PC-3 (cell line): ENCODE data around the gene RAB30.

ENCODE experiments used
- EZH2 ChIP-seq: fragments of 300-600 bp; sonication (generic); IDR thresholded peaks from one replicate; pipeline ENCODE4 v1.6.1; 2017; ENCODE audit warnings: antibody characterized with exemption, mild to moderate bottlenecking, low read length; ENCODE audit not compliant: unreplicated experiment
- EZH2phosphoT487 ChIP-seq: fragments of 300-600 bp; sonication (generic); IDR thresholded peaks from 2 replicates; pipeline ENCODE4 v1.6.1; 2018; ENCODE audit warnings: mild to moderate bottlenecking, antibody characterized with exemption, low read length, borderline replicate concordance
- TF ChIP-seq, protein P1 (sequence below): fragments of 300-600 bp; sonication (generic); conservative IDR thresholded peaks from 2 replicates; pipeline ENCODE4 v1.5.1; 2017; ENCODE audit warnings: antibody characterized with exemption, low read depth, mild to moderate bottlenecking, low read length

DNA sequence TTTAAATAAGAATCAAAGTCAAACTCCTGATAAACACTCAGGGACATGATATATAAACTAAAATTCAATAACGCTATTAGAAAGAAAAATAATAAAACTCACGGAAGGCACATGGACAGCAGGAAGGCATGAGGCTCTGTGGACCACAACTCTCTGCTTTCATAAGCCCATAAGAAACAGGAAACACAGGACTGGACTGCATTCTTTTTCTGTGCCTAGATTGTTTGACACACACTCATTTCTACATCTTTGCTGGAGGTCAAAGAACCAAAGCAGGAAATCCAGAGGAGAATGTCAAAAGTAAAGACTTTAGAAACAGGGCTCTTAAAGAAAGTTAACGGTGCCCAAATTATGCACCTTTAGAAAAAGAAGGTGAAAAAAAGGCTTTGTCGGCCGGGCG, 71.3 kb downstream of the RAB30 start:
- TF ChIP-seq, protein P1, sequence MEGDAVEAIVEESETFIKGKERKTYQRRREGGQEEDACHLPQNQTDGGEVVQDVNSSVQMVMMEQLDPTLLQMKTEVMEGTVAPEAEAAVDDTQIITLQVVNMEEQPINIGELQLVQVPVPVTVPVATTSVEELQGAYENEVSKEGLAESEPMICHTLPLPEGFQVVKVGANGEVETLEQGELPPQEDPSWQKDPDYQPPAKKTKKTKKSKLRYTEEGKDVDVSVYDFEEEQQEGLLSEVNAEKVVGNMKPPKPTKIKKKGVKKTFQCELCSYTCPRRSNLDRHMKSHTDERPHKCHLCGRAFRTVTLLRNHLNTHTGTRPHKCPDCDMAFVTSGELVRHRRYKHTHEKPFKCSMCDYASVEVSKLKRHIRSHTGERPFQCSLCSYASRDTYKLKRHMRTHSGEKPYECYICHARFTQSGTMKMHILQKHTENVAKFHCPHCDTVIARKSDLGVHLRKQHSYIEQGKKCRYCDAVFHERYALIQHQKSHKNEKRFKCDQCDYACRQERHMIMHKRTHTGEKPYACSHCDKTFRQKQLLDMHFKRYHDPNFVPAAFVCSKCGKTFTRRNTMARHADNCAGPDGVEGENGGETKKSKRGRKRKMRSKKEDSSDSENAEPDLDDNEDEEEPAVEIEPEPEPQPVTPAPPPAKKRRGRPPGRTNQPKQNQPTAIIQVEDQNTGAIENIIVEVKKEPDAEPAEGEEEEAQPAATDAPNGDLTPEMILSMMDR: no peak
- TF ChIP-seq EZH2phosphoT487 (no peak), EZH2 (no peak)
